WI38 (cell line): ENCODE data around the gene SUSD1.

Source experiments
- H3K4me3 ChIP-seq: 2 replicates; pipeline ENCODE4 v1.5.1; 2011; ENCODE audit warnings: low read depth, mild to moderate bottlenecking, control low read depth, low read length
- CTCF ChIP-seq: IDR thresholded peaks from 2 replicates; pipeline ENCODE4 v1.5.1; 2012; ENCODE audit warnings: low read depth, mild to moderate bottlenecking, control low read depth, low read length

SUSD1 gene

DNA sequence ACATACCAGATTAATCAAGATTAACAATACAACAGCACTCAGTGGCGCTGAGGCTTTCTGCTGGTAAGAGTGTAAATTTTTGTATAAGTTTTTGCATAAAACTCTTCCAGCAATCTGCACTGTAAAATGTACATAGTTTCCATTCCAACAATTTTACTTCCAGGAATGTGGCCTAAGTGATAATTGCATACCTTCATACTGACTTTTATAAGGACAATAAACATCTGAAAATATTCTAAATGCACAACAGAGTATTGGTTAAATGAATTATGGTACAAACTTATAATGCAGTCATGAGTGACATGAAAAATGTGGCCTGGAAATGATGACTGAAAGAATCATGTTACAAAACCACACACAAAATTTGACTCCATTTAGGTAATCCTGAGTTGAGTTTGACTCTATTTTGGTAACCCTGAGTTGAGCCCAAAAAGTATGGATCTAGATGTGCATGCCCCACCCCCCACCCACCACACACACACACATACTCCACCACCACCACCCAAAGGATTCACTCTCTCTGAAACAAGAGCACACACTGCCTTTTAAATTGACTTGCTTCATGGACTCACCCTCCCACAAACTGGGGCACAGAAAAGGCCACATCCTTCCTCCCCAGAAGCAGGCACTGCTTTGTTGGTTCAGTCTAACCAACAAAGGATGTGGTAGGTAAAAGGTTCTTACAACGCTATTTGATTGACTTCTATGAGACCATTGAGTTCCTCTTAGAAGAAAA lies 137.6 kb downstream of the SUSD1 start:
- no peak overlapping the region for H3K4me3 ChIP-seq
- no peak for TF ChIP-seq CTCF

DNA sequence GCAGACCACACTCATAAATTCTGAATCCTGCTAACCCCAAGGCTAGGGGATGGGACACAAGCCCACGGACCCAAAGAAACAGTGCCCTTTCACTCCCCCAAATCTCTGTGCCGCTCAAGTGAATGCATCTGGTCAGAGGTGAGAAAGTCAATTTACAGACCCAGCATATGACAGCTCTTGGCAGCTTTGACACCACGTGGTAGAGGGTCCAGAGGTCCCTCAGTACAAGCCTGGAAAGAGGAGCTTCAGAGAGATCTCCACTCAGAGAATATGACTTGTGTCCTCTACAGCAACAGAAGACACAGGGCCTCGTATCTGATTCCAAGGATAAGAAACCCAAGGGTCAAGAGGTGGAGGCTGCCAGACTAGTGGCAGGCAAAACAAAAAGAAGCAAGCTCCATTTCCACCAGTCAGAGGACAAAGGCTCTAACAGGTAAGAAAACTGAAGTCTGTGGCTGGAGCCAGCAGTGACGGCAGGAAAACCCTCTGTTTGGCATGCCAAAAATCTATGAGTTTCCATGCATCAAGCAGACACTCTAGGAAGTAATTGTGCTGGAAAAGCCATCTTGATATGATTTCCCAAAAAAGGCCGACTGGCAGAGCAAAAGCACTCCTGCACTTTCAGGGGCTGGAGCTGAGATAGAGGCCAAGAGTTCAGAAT lies 139.8 kb downstream of the SUSD1 start:
- no peak overlapping the region for H3K4me3 ChIP-seq
- TF ChIP-seq CTCF: no peak

GRCh38 chr9:112034216-112034611 lies 140.9 kb downstream of the SUSD1 start:
- no peak overlapping the region for H3K4me3 ChIP-seq
- no peak for TF ChIP-seq CTCF

- TF ChIP-seq CTCF: no peak
- H3K4me3 ChIP-seq: no peak overlapping the region
Measured at GRCh38 chr9:112033237-112034215, 141.6 kb downstream of the SUSD1 start.

DNA sequence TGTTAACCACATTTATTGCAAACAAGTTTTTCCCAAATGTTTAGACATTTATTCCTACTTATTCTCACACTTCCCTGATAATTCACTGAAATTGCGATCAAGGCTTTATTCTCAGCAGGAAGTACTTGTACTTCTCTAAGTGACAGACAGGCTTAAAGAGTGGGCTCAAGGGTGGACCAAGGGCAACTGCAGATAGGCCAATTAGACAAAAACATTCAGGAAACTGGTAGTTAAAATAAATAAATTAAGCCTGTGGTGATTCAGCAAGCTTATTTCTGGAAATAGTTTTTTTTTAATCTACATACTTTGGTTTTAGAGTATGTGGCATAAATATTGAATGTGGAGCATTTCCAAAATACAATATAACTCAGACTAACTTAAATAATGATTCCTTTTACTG lies 142.4 kb downstream of the SUSD1 start:
- no peak overlapping the region for H3K4me3 ChIP-seq
- no peak for TF ChIP-seq CTCF

DNA sequence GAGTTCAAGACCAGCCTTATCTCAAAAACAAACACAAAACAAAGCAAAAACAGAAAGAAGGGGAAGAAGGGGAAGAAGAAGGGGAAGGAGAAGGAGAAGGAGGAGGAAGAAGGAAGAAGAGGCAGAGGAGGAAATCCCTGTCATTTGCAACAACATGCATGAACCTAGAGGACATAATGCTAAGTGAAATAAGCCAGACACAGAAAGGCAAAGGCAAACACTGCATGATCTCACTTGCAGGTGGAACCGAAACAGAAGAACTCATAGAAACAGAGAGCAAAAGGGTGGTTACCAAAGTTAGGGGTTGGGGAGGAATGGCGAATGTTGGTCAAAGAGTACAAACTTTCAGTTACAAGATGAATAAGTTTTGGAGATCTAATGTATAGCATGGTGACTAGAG lies 143.1 kb downstream of the SUSD1 start:
- TF ChIP-seq CTCF: no peak
- H3K4me3 ChIP-seq: no peak overlapping the region
